Heart right ventricle (tissue), 16 donors: ENCODE measurements around the gene VARS1. TPM values are rescaled to one million over a fixed set of nuclear protein-coding genes. Genes with fewer than 3 reads are reported as not detected.
"Not testable (repeated sequence)": the region's sequence is repeated elsewhere in the genome, so short reads cannot be mapped to it uniquely, and the experiment has no call there.

Source experiments
- ATAC-seq, 8 donors: fragments of 200-7000 bp; cut with Tn5 transposase; one replicate each; pipeline ENCODE4 v1.9.1; 2020; ENCODE audit warnings: mild to moderate bottlenecking in 8 of 8, moderate library complexity in 8 of 8, moderate number of reproducible peaks in 1 of 8
- DNase-seq, 2 donors: peaks; one replicate each; pipeline ENCODE4 v3.0.0-alpha.2; 2020
- H3K27ac ChIP-seq, 10 donors: fragments of 200-600 bp; sonication (generic) in 2 of 10; one replicate each; pipeline versions ENCODE4 v1.5.0 to v1.8.0; 2020 to 2022; ENCODE audit warnings: mild to moderate bottlenecking in 3 of 10
- H3K27me3 ChIP-seq, 7 donors: fragments of 200-600 bp; one replicate each; pipeline ENCODE4 v1.8.0; 2021 to 2022; ENCODE audit warnings: mild to moderate bottlenecking in 2 of 7
- H3K36me3 ChIP-seq, 9 donors: fragments of 200-600 bp; sonication (generic) in 1 of 9; one replicate each; pipeline versions ENCODE4 v1.5.0 to v1.8.0; 2020 to 2022; ENCODE audit warnings: mild to moderate bottlenecking in 2 of 9
- H3K4me1 ChIP-seq, 9 donors: fragments of 200-600 bp; sonication (generic) in 1 of 9; one replicate each; pipeline versions ENCODE4 v1.5.0 to v1.8.0; 2020 to 2022; ENCODE audit warnings: mild to moderate bottlenecking in 4 of 9
- H3K4me3 ChIP-seq, 10 donors: fragments of 200-600 bp; sonication (generic) in 2 of 10; one replicate each; pipeline versions ENCODE4 v1.5.0 to v1.8.0; 2020 to 2022; ENCODE audit warnings: mild to moderate bottlenecking in 7 of 10, moderate library complexity in 2 of 10
- H3K9me3 ChIP-seq, 11 donors: fragments of 200-600 bp in 10 of 11; sonication (generic) in 2 of 11; one replicate each; pipeline versions ENCODE4 v1.5.0 to v1.8.0; 2013 to 2022; ENCODE audit warnings: mild to moderate bottlenecking in 2 of 11, control low read depth in 1 of 11, moderate library complexity in 1 of 11
- CTCF ChIP-seq, 9 donors: fragments of 200-600 bp; sonication (generic) in 2 of 9; IDR thresholded peaks; one replicate each; pipeline versions ENCODE4 v1.5.0 to v1.8.0; 2021 to 2022; ENCODE audit warnings: antibody characterized with exemption in 9 of 9, mild to moderate bottlenecking in 5 of 9, moderate library complexity in 1 of 9
- WGBS, 2 donors: extraction: QIAGEN DNeasy Blood & Tissue Kit; methylation state at CpG; one replicate each; pipeline ENCODE4 v1.1.7; 2013; ENCODE audit warnings: inconsistent platforms in 1 of 2; 5-methylcytosine and 5-hydroxymethylcytosine counted together
- intact Hi-C, 10 donors: fragments of 100-400 bp; cut with DNase I; formaldehyde crosslinking; loops; one replicate each; pipeline versions ENCODE4 v1.11.1 to v1.14.2; 2022
- polyA plus RNA-seq, 2 donors: library from polyadenylated mRNA; stranded (reverse); fragments of 200-250 nt; gene quantifications; one replicate each; pipeline ENCODE4 v1.2.3, GENCODE V29; 2013
- total RNA-seq, 10 donors: library from RNA; stranded (reverse); fragmentation: NEBNext Ultra II Directional in 3 of 10; extraction: Animal tissue kit (Norgen Biotek cat#: 25700) in 3 of 10; gene quantifications; one replicate each; pipeline versions ENCODE4 v1.2.1 to v1.2.4, GENCODE V29; 2021 to 2023
- donor health status: Arrhythmogenic right ventricular cardiomyopathy.
- donor health status: ischemic (EF 13 %, LVEDD 7.1; RV severe dilation, severe dysfunction).
- donor health status: healthy with polysubstance abuse.
- donor health status: DM: no; HTN: yes; CAD: no.
- donor health status: DM: no; HTN: no; CAD: no.
- donor health status: ischemic (EF 25% LVEDD 6.9; RV normal size, moderate dysfunction).
- donor health status: ischemic (EF 25% LVEDD 5.7; RV mildly dilated, moderate dysfunction).
- donor health status: healthy.
- donor health status: DM: yes; HTN: yes; CAD: no.
- donor health status: Ischemic cardiomyopathy.
- donor health status: ischemic (EF 35%, LVEDD 5.7; RV mildly dilated, moderate dysfunction).
- donor health status: nonischemic (EF 11% LVEDD 7.7; RV severe dilation, severe dysfunction).
- donor health status: DM: yes; HTN: yes; CAD: no.
- donor health status: PGD.
- donor health status: ischemic (EF 29% LVEDD 5.4; RV normal size, mild dysfunction).
- donor health status: nonischemic (EF 23%, LVEDD 6.1; RV moderate dilation, normal function).

VARS1 gene
- total and polyA plus RNA-seq, 12 donors, result 22.4 to 44.0 (median 29.5) TPM

GRCh38 chr6:31821301-31822035, 25.9 kb upstream of the VARS1 start:
- no peak for TF ChIP-seq CTCF (IDR thresholded peaks at IDR 0.05)
- intact Hi-C loops, result loop anchor here in 1 of 10 donors (10.0 kb wide), 1 partner anchor 277 kb away; the partner anchor contains the start of genes ATP6V1G2, DDX39B and NFKBIL1
- peak overlapping the region; percentile 36 to 73 (median 56) for H3K4me3 ChIP-seq
- H3K9me3 ChIP-seq, result no peaks in the 10 kb centered on the region
- H3K36me3 ChIP-seq, result no peaks in the 10 kb centered on the region
- peak overlapping the region; percentile 93 to 99 (median 98) for H3K27ac ChIP-seq
- H3K27me3 ChIP-seq, result no peaks in the 10 kb centered on the region
- H3K4me1 ChIP-seq, result peaks cover 13 to 77% (median 60%) of the 10 kb centered on the region in 9 donors
- ATAC-seq (peak; percentile 56 to 74 (median 68)), DNase-seq (peak; percentile 57 to 83)
- 4% methylated on average over 39 of the region's 39 CpGs for WGBS, 2 donors

- DNase-seq, ATAC-seq, H3K27me3 ChIP-seq, H3K36me3 ChIP-seq, H3K9me3 ChIP-seq: not testable (repeated sequence)
- Histone ChIP-seq H3K27ac (peak overlapping the region in 9 of 10 donors; percentile 73 to 99 (median 99)), H3K4me1 (peaks cover 10 to 66% (median 50%) of the 10 kb centered on the region in 9 donors), H3K4me3 (peak overlapping the region in 2 of 10 donors; percentile 66)
- intact Hi-C loops, result loop anchor here in 1 of 10 donors (10.0 kb wide), 1 partner anchor 276 kb away; the partner anchor contains the start of genes ATP6V1G2, DDX39B and NFKBIL1
- WGBS, 2 donors, result 88 to 91% methylated on average over 10 of the region's 10 CpGs
These were observed 24.8 kb upstream of the VARS1 start for GRCh38 chr6:31820399-31820798.

GRCh38 chr6:31819871-31820299, 24.3 kb upstream of the VARS1 start:
- intact Hi-C loops, result loop anchor here in 1 of 10 donors (10.0 kb wide), 1 partner anchor 275 kb away; the partner anchor contains the start of genes ATP6V1G2, DDX39B and NFKBIL1
- no peak for TF ChIP-seq CTCF (IDR thresholded peaks at IDR 0.05)
- no peak for DNase-seq
- Histone ChIP-seq H3K4me1 (peaks cover 10 to 63% (median 50%) of the 10 kb centered on the region in 9 donors), H3K4me3 (peak overlapping the region in 5 of 10 donors; percentile 46 to 75 (median 65)), H3K36me3 (no peaks in the 10 kb centered on the region), H3K27ac (peak overlapping the region; percentile 72 to 99 (median 98)), H3K9me3 (no peaks in the 10 kb centered on the region), H3K27me3 (no peaks in the 10 kb centered on the region)
- no peak for ATAC-seq

GRCh38 chr6:31817929-31818511, 22.5 kb upstream of the VARS1 start:
- H3K27ac ChIP-seq, result peak overlapping the region; percentile 72 to 99 (median 98)
- ATAC-seq, H3K9me3 ChIP-seq, intact Hi-C loops, DNase-seq, H3K27me3 ChIP-seq, H3K36me3 ChIP-seq: not testable (repeated sequence)
- H3K4me1 ChIP-seq, result peaks cover 14 to 62% (median 49%) of the 10 kb centered on the region in 9 donors
- H3K4me3 ChIP-seq, result peak overlapping the region; percentile 41 to 75 (median 64)
- WGBS, 2 donors, result 44 to 48% methylated on average over 8 of the region's 8 CpGs

GRCh38 chr6:31817133-31817928, 21.8 kb upstream of the VARS1 start:
- ATAC-seq, intact Hi-C loops, DNase-seq, H3K9me3 ChIP-seq, H3K36me3 ChIP-seq, H3K27me3 ChIP-seq: not testable (repeated sequence)
- peak overlapping the region; percentile 72 to 99 (median 98) for H3K27ac ChIP-seq
- peak overlapping the region; percentile 41 to 75 (median 64) for H3K4me3 ChIP-seq
- TF ChIP-seq CTCF (IDR thresholded peaks at IDR 0.05), result peak in 4 of 9 donors; percentile 20 to 43 (median 33)
- 26 to 36% methylated on average over 14 of the region's 37 CpGs for WGBS, 2 donors
- peaks cover 12 to 59% (median 43%) of the 10 kb centered on the region in 9 donors for H3K4me1 ChIP-seq
